CD4-positive, alpha-beta T cell (primary cell): ENCODE measurements around the gene ERBB3. TPM values are rescaled to one million over a fixed set of nuclear protein-coding genes. Genes with fewer than 3 reads are reported as not detected.

Source experiments
- ATAC-seq: fragments of 200-7000 bp; cut with Tn5 transposase; one replicate; pipeline ENCODE4 v1.10.0; 2022; ENCODE audit warnings: mild to moderate bottlenecking; ENCODE audit not compliant: poor library complexity
- CTCF ChIA-PET: fragments of 350-600 bp; sonication (Branson Sonifier 250); formaldehyde crosslinking; loops from one replicate; lab custom pipeline; 2021; ENCODE audit warnings: antibody characterized with exemption, inconsistent platforms; lab: Charles Lee
- POLR2A ChIA-PET: fragments of 350-600 bp; sonication (Branson Sonifier 250); formaldehyde crosslinking; loops from one replicate; lab custom pipeline; 2021; ENCODE audit warnings: antibody characterized with exemption, inconsistent platforms; lab: Charles Lee
- DNase-seq, 14 experiments: peaks; one replicate each; pipeline ENCODE4 v3.0.0-alpha.2; 2013 to 2020; ENCODE audit warnings: mixed read lengths in 2 of 14
- H3K27ac ChIP-seq, 2 donors: one replicate each; pipeline versions ENCODE4 v1.5.1 to v1.7.0; 2013; ENCODE audit warnings: low read length in 2 of 2, low read depth in 1 of 2, mild to moderate bottlenecking in 1 of 2
- H3K27me3 ChIP-seq, 2 experiments: 1 replicate in 1 of 2; 2 replicates in 1 of 2; pipeline versions ENCODE4 v1.6.1 to v1.7.0; 2013; ENCODE audit warnings: low read length in 2 of 2, control low read depth in 1 of 2, mild to moderate bottlenecking in 1 of 2, moderate library complexity in 1 of 2; ENCODE audit not compliant: insufficient read depth in 2 of 2, control insufficient read depth in 1 of 2
- H3K36me3 ChIP-seq: one replicate; pipeline ENCODE4 v1.6.1; 2013; ENCODE audit warnings: low read length, control low read depth; ENCODE audit not compliant: insufficient read depth
- H3K4me1 ChIP-seq: one replicate; pipeline ENCODE4 v1.6.1; 2013; ENCODE audit warnings: low read length, control low read depth; ENCODE audit not compliant: insufficient read depth
- H3K4me3 ChIP-seq: one replicate; pipeline ENCODE4 v1.5.1; 2013; ENCODE audit warnings: mild to moderate bottlenecking, low read length, moderate library complexity
- H3K9me3 ChIP-seq, 2 experiments: 1 replicate in 1 of 2; 2 replicates in 1 of 2; pipeline versions ENCODE4 v1.6.1 to v1.7.0; 2013; ENCODE audit warnings: low read length in 2 of 2, mild to moderate bottlenecking in 2 of 2, control low read depth in 1 of 2, moderate library complexity in 1 of 2; ENCODE audit not compliant: control insufficient read depth in 1 of 2, insufficient read depth in 1 of 2
- H3K27ac Mint-ChIP-seq: one replicate; pipeline ENCODE4 v1.8.0; 2020; ENCODE audit warnings: mixed read lengths
- H3K27me3 Mint-ChIP-seq: one replicate; pipeline ENCODE4 v1.8.0; 2021; ENCODE audit warnings: mixed read lengths
- H3K36me3 Mint-ChIP-seq: one replicate; pipeline ENCODE4 v1.8.0; 2021; ENCODE audit warnings: low read depth, mixed read lengths
- H3K4me1 Mint-ChIP-seq: one replicate; pipeline ENCODE4 v1.8.0; 2021; ENCODE audit warnings: low read depth, mixed read lengths
- H3K4me3 Mint-ChIP-seq: one replicate; pipeline ENCODE4 v1.8.0; 2020; ENCODE audit warnings: mild to moderate bottlenecking, mixed read lengths
- H3K9me3 Mint-ChIP-seq: one replicate; pipeline ENCODE4 v1.8.0; 2020; ENCODE audit warnings: mixed read lengths
- CTCF ChIP-seq: fragments of 200-600 bp; IDR thresholded peaks from one replicate; pipeline ENCODE4 v1.8.0; 2022; ENCODE audit warnings: antibody characterized with exemption, mild to moderate bottlenecking
- intact Hi-C, 2 experiments: fragments of 100-400 bp; cut with DNase I in 1 of 2; cut with micrococcal nuclease in 1 of 2; formaldehyde crosslinking; loops; one replicate each; pipeline versions ENCODE4 v1.15.1 to v1.9.0; 2023 to 2025; cut with DNase I, micrococcal nuclease
- total RNA-seq, 174 experiments: library from RNA in 2 of 174; stranded (reverse) in 2 of 174; gene quantifications; one replicate each; pipeline ENCODE4 v1.2.3 and lab custom pipeline; 2021 to 2026

Gene ERBB3
- total RNA-seq, 2 experiments from 2014 or later, result 0.22 to 0.47 TPM

GRCh38 chr12:56087220-56087619 is 7.3 kb downstream of the ERBB3 start:
- Histone ChIP-seq H3K4me3 (no peak overlapping the region), H3K27ac (no peak overlapping the region), H3K9me3 (no peaks in the 10 kb centered on the region), H3K4me1 (no peaks in the 10 kb centered on the region), H3K27me3 (peaks cover 4 to 9% of the 10 kb centered on the region in 2 experiments), H3K36me3 (no peaks in the 10 kb centered on the region)
- H3K4me3 Mint-ChIP-seq, result no peak overlapping the region
- H3K27me3 Mint-ChIP-seq, result peaks cover 5% of the 10 kb centered on the region
- H3K4me1 Mint-ChIP-seq, result no peaks in the 10 kb centered on the region
- H3K27ac Mint-ChIP-seq, result no peak overlapping the region
- ChIA-PET CTCF (no interaction called here), POLR2A (no interaction called here)
- no peaks in the 10 kb centered on the region for H3K36me3 Mint-ChIP-seq
- ATAC-seq (no peak), DNase-seq (no peak)
- no peaks in the 10 kb centered on the region for H3K9me3 Mint-ChIP-seq
- TF ChIP-seq CTCF, result no peak
- intact Hi-C loops, result no loop called here

- Histone ChIP-seq H3K36me3 (no peaks in the 10 kb centered on the region), H3K27ac (no peak overlapping the region), H3K9me3 (no peaks in the 10 kb centered on the region), H3K4me1 (peaks cover 17% of the 10 kb centered on the region), H3K27me3 (no peaks in the 10 kb centered on the region), H3K4me3 (no peak overlapping the region)
- ChIA-PET CTCF (no interaction called here), POLR2A (no interaction called here)
- no peak for DNase-seq
- H3K36me3 Mint-ChIP-seq, result no peaks in the 10 kb centered on the region
- intact Hi-C loops, result no loop called here
- peaks cover 26% of the 10 kb centered on the region for H3K4me1 Mint-ChIP-seq
- no peak for ATAC-seq
- no peaks in the 10 kb centered on the region for H3K9me3 Mint-ChIP-seq
- TF ChIP-seq CTCF, result no peak
- H3K27ac Mint-ChIP-seq, result no peak overlapping the region
- no peaks in the 10 kb centered on the region for H3K27me3 Mint-ChIP-seq
- H3K4me3 Mint-ChIP-seq, result no peak overlapping the region
Measured at GRCh38 chr12:56097738-56098137, 17.8 kb downstream of the ERBB3 start.

GRCh38 chr12:56098592-56098991 is 18.6 kb downstream of the ERBB3 start:
- intact Hi-C loops, result no loop called here
- Mint-ChIP-seq H3K9me3 (no peaks in the 10 kb centered on the region), H3K27me3 (no peaks in the 10 kb centered on the region), H3K4me1 (peaks cover 34% of the 10 kb centered on the region), H3K4me3 (no peak overlapping the region), H3K36me3 (no peaks in the 10 kb centered on the region), H3K27ac (no peak overlapping the region)
- H3K27me3 ChIP-seq, result no peaks in the 10 kb centered on the region
- TF ChIP-seq CTCF, result no peak
- H3K9me3 ChIP-seq, result no peaks in the 10 kb centered on the region
- H3K36me3 ChIP-seq, result no peaks in the 10 kb centered on the region
- CTCF ChIA-PET, result no interaction called here
- H3K27ac ChIP-seq, result no peak overlapping the region
- no peak for DNase-seq
- peaks cover 25% of the 10 kb centered on the region for H3K4me1 ChIP-seq
- ATAC-seq, result no peak
- POLR2A ChIA-PET, result no interaction called here
- no peak overlapping the region for H3K4me3 ChIP-seq
